Measurements from ENCODE around the gene CHRDL1.

GRCh38 chrX:110745288-110745687 is 50.3 kb downstream of the CHRDL1 start:
- TF ChIP-seq CTCF (IDR thresholded peaks at IDR 0.05) (no peak), POLR2A (IDR thresholded peaks at IDR 0.05) (no peak)
